Naive B cell (primary cell): ENCODE data around the gene MYBPH. TPM values are rescaled to one million over a fixed set of nuclear protein-coding genes. Genes with fewer than 3 reads are reported as not detected.

Experiments
- ATAC-seq, 2 donors: fragments of 150-1000 bp; cut with Tn5 transposase; 2 replicates each; pipeline ENCODE4 v1.10.0; 2021; ENCODE audit warnings: low read depth in 2 of 2, mild to moderate bottlenecking in 2 of 2, moderate library complexity in 2 of 2
- DNase-seq: peaks from one replicate; pipeline ENCODE4 v3.0.0; 2022
- H3K27ac Mint-ChIP-seq, 6 donors: one replicate each; pipeline ENCODE4 v1.8.0; 2020 to 2022; ENCODE audit warnings: mild to moderate bottlenecking in 6 of 6, mixed read lengths in 6 of 6, moderate library complexity in 5 of 6, inconsistent platforms in 2 of 6
- H3K27me3 Mint-ChIP-seq, 3 donors: one replicate each; pipeline ENCODE4 v1.8.0; 2021 to 2022; ENCODE audit warnings: mixed read lengths in 3 of 3, mild to moderate bottlenecking in 1 of 3
- H3K36me3 Mint-ChIP-seq, 2 donors: one replicate each; pipeline ENCODE4 v1.8.0; 2020 to 2022; ENCODE audit warnings: mixed read lengths in 2 of 2, inconsistent platforms in 1 of 2, mild to moderate bottlenecking in 1 of 2
- H3K4me1 Mint-ChIP-seq, 3 donors: one replicate each; pipeline ENCODE4 v1.8.0; 2020 to 2022; ENCODE audit warnings: mixed read lengths in 3 of 3, inconsistent platforms in 1 of 3, mild to moderate bottlenecking in 1 of 3, moderate library complexity in 1 of 3
- H3K4me3 Mint-ChIP-seq, 8 donors: one replicate each; pipeline ENCODE4 v1.8.0; 2020 to 2022; ENCODE audit warnings: mild to moderate bottlenecking in 8 of 8, mixed read lengths in 8 of 8, moderate library complexity in 8 of 8, inconsistent platforms in 2 of 8
- H3K9me3 Mint-ChIP-seq, 7 donors: one replicate each; pipeline ENCODE4 v1.8.0; 2020 to 2022; ENCODE audit warnings: mixed read lengths in 7 of 7, mild to moderate bottlenecking in 5 of 7, inconsistent platforms in 2 of 7, moderate library complexity in 1 of 7
- polyA plus RNA-seq, 6 donors: library from polyadenylated mRNA; unstranded; fragments of 300-500 nt; fragmentation: Illumina TruSeq; gene quantifications; one replicate each; pipeline ENCODE4 v1.2.3, GENCODE V29; 2021; ENCODE audit warnings: low read depth in 6 of 6

MYBPH gene
- polyA plus RNA-seq, 6 donors from 2014 or later = not detected

DNA sequence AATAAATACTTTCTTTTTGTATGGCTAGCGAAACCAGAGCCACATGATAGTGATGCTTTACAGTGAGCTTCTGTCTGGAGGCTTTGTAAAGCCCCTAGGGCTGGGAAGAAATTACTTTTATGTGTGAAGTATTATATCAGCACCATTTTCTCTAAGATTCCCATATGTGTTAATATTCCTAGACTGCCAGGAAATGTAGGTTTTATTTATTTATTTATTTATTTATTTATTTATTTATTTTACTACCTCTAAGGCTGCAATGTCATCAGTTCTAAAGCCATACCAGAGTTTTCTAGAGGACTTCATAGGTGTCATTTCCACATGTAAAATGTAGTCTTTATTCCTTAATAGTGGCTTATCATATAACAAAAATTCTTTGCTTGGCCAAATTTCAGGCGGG, 15.3 kb upstream of the MYBPH start:
- no peak overlapping the region for H3K27ac Mint-ChIP-seq
- peaks cover 0 to 38% (median 19%) of the 10 kb centered on the region in 3 donors for H3K27me3 Mint-ChIP-seq
- no peaks in the 10 kb centered on the region for H3K36me3 Mint-ChIP-seq
- H3K4me1 Mint-ChIP-seq = peaks cover 0 to 2% (median 0%) of the 10 kb centered on the region in 3 donors
- H3K9me3 Mint-ChIP-seq = no peaks in the 10 kb centered on the region
- DNase-seq (no peak), ATAC-seq (no peak)
- no peak overlapping the region for H3K4me3 Mint-ChIP-seq

GRCh38 chr1:203189951-203190352, 14.3 kb upstream of the MYBPH start:
- Mint-ChIP-seq H3K4me3 (no peak overlapping the region), H3K9me3 (no peaks in the 10 kb centered on the region), H3K27ac (no peak overlapping the region), H3K4me1 (peaks cover 0 to 2% (median 0%) of the 10 kb centered on the region in 3 donors), H3K36me3 (no peaks in the 10 kb centered on the region), H3K27me3 (peaks cover 1 to 38% (median 19%) of the 10 kb centered on the region in 3 donors)
- ATAC-seq = no peak
- no peak for DNase-seq

- peaks cover 4 to 38% (median 19%) of the 10 kb centered on the region in 3 donors for H3K27me3 Mint-ChIP-seq
- ATAC-seq (no peak), DNase-seq (no peak)
- no peak overlapping the region for H3K27ac Mint-ChIP-seq
- peaks cover 0 to 2% (median 0%) of the 10 kb centered on the region in 3 donors for H3K4me1 Mint-ChIP-seq
- H3K4me3 Mint-ChIP-seq = no peak overlapping the region
- H3K36me3 Mint-ChIP-seq = no peaks in the 10 kb centered on the region
- no peaks in the 10 kb centered on the region for H3K9me3 Mint-ChIP-seq
These were observed 13.1 kb upstream of the MYBPH start for GRCh38 chr1:203188686-203189232.

GRCh38 chr1:203187689-203188264, 12.2 kb upstream of the MYBPH start:
- H3K36me3 Mint-ChIP-seq = no peaks in the 10 kb centered on the region
- no peak for ATAC-seq
- H3K9me3 Mint-ChIP-seq = no peaks in the 10 kb centered on the region
- no peak overlapping the region for H3K27ac Mint-ChIP-seq
- no peak for DNase-seq
- peaks cover 0 to 2% (median 0%) of the 10 kb centered on the region in 3 donors for H3K4me1 Mint-ChIP-seq
- H3K27me3 Mint-ChIP-seq = peaks cover 4 to 38% (median 19%) of the 10 kb centered on the region in 3 donors
- H3K4me3 Mint-ChIP-seq = no peak overlapping the region

GRCh38 chr1:203187304-203187685, 11.7 kb upstream of the MYBPH start:
- H3K9me3 Mint-ChIP-seq = no peaks in the 10 kb centered on the region
- H3K27me3 Mint-ChIP-seq = peaks cover 4 to 38% (median 19%) of the 10 kb centered on the region in 3 donors
- no peak overlapping the region for H3K4me3 Mint-ChIP-seq
- H3K27ac Mint-ChIP-seq = no peak overlapping the region
- DNase-seq (no peak), ATAC-seq (no peak)
- H3K4me1 Mint-ChIP-seq = peaks cover 0 to 2% (median 0%) of the 10 kb centered on the region in 3 donors
- no peaks in the 10 kb centered on the region for H3K36me3 Mint-ChIP-seq

DNA sequence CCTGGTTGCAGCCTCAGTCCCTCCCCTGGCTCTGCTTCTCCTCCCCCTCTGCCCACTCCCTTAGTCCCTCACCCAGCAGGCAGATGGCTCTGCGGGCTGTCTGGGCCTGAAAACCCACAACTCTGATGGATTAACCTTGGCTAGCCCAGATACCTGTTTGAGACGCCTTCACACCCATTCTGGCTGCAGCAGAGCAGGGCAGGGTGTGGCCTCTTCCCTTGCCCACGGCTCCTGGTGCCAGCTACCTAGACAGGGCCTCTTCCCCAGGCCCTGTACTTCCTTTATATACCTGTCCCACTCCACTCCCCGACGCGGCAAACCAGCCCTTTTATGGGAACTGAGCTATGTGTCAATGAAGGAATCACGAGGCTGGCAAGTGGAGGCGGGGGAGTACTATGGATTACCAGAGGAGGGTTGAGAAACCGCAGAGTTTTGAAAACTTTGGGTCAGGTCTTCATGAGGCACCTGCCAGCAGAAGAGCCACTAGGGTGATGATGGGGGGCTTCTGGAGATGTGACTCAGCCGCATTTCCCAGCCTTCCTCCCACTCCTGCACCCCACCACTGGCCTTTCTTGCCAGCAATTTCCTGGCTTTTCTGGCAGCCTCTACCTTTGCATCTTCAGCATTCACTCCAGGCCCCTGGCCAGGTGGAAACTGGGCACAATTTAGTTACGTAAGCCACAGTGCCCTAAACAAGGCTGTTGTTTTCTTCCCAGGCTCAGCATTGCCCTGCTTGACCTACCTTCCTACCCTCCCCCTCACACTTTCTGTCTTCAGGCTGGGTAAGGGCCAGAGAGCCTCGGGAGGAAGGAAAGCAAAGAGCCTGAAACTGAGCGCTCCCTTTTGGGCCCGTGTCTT, 11.0 kb upstream of the MYBPH start, which contains the start of gene CHI3L1:
CHI3L1 (minus strand) TSS at position 259 of the 858 bp plus-strand sequence; CDS start at position 178, 81 bp downstream.
- peaks cover 4 to 37% (median 19%) of the 10 kb centered on the region in 3 donors for H3K27me3 Mint-ChIP-seq
- DNase-seq = no peak
- peaks cover 0 to 2% (median 0%) of the 10 kb centered on the region in 3 donors for H3K4me1 Mint-ChIP-seq
- H3K27ac Mint-ChIP-seq = peak within 1 kb of the TSS in 1 of 6 donors; percentile 22
- H3K4me3 Mint-ChIP-seq = no peak within 1 kb of the TSS
- ATAC-seq = no peak
- H3K36me3 Mint-ChIP-seq = no peaks in the 10 kb centered on the region
- no peaks in the 10 kb centered on the region for H3K9me3 Mint-ChIP-seq

DNA sequence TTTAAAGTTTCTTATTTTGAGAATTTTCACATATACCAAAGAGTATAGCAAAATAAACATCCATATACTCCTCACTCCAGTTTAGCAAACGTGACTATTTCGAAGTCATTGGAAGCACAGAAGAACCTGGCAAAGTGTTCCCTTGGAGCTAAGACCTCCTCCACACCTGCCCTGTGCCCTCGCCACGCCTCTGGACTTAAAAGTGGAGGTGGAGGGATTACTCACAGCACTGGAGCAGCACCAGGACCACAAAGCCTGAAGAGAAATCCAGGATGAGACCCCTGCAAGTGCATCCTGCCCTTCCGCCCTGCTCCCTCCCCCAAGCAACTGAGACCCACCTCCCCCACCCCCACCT, 10.4 kb upstream of the MYBPH start:
- no peak for DNase-seq
- H3K27ac Mint-ChIP-seq = peak overlapping the region in 1 of 6 donors; percentile 22
- H3K27me3 Mint-ChIP-seq = peaks cover 4 to 31% (median 14%) of the 10 kb centered on the region in 3 donors
- no peaks in the 10 kb centered on the region for H3K9me3 Mint-ChIP-seq
- H3K4me3 Mint-ChIP-seq = no peak overlapping the region
- no peaks in the 10 kb centered on the region for H3K36me3 Mint-ChIP-seq
- peaks cover 0 to 2% (median 0%) of the 10 kb centered on the region in 3 donors for H3K4me1 Mint-ChIP-seq
- no peak for ATAC-seq

GRCh38 chr1:203185585-203185984, 10.0 kb upstream of the MYBPH start:
- Mint-ChIP-seq H3K27ac (peak overlapping the region in 1 of 6 donors; percentile 22), H3K27me3 (peaks cover 4 to 31% (median 14%) of the 10 kb centered on the region in 3 donors), H3K4me3 (no peak overlapping the region), H3K36me3 (no peaks in the 10 kb centered on the region), H3K4me1 (peaks cover 0 to 2% (median 0%) of the 10 kb centered on the region in 3 donors), H3K9me3 (no peaks in the 10 kb centered on the region)
- DNase-seq = no peak
- ATAC-seq = no peak

DNA sequence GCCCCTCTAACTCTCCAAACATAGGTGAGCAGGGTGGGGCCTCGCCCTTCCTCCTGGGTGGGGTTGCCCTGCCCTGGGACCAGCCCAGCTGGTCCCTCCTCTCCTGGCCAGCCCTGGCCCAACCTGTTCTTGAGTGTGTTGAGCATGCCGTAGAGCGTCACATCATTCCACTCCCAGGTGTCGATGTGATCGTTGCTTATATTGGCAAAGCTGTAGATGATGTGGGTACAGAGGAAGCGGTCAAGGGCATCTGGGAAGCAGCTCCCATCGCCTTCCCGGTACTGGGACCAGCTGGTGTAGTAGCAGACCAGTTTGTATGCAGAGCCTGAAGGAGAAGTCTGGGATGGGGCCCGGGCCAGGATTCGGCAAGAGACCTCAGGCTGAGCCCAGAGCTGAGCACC, 9.4 kb upstream of the MYBPH start:
- Mint-ChIP-seq H3K27ac (no peak overlapping the region), H3K9me3 (no peaks in the 10 kb centered on the region), H3K4me3 (no peak overlapping the region), H3K27me3 (peaks cover 4 to 29% (median 14%) of the 10 kb centered on the region in 3 donors), H3K4me1 (peaks cover 0 to 2% (median 0%) of the 10 kb centered on the region in 3 donors), H3K36me3 (no peaks in the 10 kb centered on the region)
- DNase-seq (no peak), ATAC-seq (no peak)

GRCh38 chr1:203184467-203184866, 8.8 kb upstream of the MYBPH start:
- H3K9me3 Mint-ChIP-seq = no peaks in the 10 kb centered on the region
- H3K27me3 Mint-ChIP-seq = peaks cover 4 to 23% (median 14%) of the 10 kb centered on the region in 3 donors

DNA sequence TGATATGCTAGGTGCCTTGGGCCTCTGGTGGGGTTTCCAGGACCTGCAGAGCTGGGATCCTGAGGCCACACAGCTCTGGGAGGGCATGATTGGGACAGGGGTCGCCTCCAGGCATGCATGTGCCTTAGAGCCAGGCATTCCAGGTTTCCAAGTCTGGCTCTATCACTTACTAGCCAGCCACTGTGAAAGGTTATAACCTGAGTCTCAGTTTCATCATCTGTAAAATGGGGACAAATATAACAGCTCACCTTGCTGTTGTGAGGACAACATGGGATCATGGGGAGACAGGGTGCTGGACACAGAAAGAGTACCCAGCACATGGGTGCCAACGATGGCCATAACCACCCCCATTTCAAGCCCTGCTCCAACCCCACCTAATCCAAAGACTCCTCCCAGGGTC, 8.2 kb upstream of the MYBPH start:
- no peaks in the 10 kb centered on the region for H3K36me3 Mint-ChIP-seq
- H3K9me3 Mint-ChIP-seq = no peaks in the 10 kb centered on the region
- ATAC-seq (no peak), DNase-seq (no peak)
- H3K4me1 Mint-ChIP-seq = peaks cover 0 to 3% (median 2%) of the 10 kb centered on the region in 3 donors
- peaks cover 4 to 18% (median 14%) of the 10 kb centered on the region in 3 donors for H3K27me3 Mint-ChIP-seq
- no peak overlapping the region for H3K27ac Mint-ChIP-seq
- H3K4me3 Mint-ChIP-seq = no peak overlapping the region

More at GRCh38 chr1:203184467-203184866, 8.8 kb upstream of the MYBPH start:
- DNase-seq = no peak
- Mint-ChIP-seq H3K4me3 (no peak overlapping the region), H3K4me1 (peaks cover 0 to 2% (median 0%) of the 10 kb centered on the region in 3 donors), H3K27ac (no peak overlapping the region), H3K36me3 (no peaks in the 10 kb centered on the region)
- no peak for ATAC-seq

GRCh38 chr1:203182387-203182953, 6.8 kb upstream of the MYBPH start:
- no peaks in the 10 kb centered on the region for H3K36me3 Mint-ChIP-seq
- H3K9me3 Mint-ChIP-seq = no peaks in the 10 kb centered on the region
- H3K27me3 Mint-ChIP-seq = peaks cover 4 to 21% (median 14%) of the 10 kb centered on the region in 3 donors
- no peak overlapping the region for H3K27ac Mint-ChIP-seq
- no peak overlapping the region for H3K4me3 Mint-ChIP-seq
- H3K4me1 Mint-ChIP-seq = peaks cover 0 to 7% (median 2%) of the 10 kb centered on the region in 3 donors
- DNase-seq (no peak), ATAC-seq (no peak)
